Omental fat pad (tissue), 4 donors: Measurements from ENCODE around the gene MAP3K12. TPM values are rescaled to one million over a fixed set of nuclear protein-coding genes. Genes with fewer than 3 reads are reported as not detected.

ENCODE experiments used
- ATAC-seq: fragments of 150-250 bp; one replicate; pipeline ENCODE4 v1.9.1; 2016; ENCODE audit warnings: mild to moderate bottlenecking, moderate library complexity; ENCODE audit not compliant: low FRiP score
- DNase-seq: peaks from one replicate; pipeline ENCODE4 v3.0.0-alpha.2; 2019; ENCODE audit warnings: low spot score
- total RNA-seq, 4 donors: library from RNA; depleted of rRNA; stranded (reverse); fragments of >200 nt; gene quantifications; one replicate each; pipeline ENCODE4 v1.1.0, GENCODE V29; 2016
- TF ChIP-seq, protein P1 (sequence below), 3 donors: fragments of 450-650 bp; IDR thresholded peaks; one replicate each; pipeline ENCODE4 v1.5.1; 2016 to 2017; ENCODE audit warnings: antibody characterized with exemption in 3 of 3, mild to moderate bottlenecking in 3 of 3, moderate library complexity in 2 of 3

Gene MAP3K12
- total RNA-seq, 4 donors from 2014 or later = 5.5 to 35.9 (median 17.1) TPM

DNA sequence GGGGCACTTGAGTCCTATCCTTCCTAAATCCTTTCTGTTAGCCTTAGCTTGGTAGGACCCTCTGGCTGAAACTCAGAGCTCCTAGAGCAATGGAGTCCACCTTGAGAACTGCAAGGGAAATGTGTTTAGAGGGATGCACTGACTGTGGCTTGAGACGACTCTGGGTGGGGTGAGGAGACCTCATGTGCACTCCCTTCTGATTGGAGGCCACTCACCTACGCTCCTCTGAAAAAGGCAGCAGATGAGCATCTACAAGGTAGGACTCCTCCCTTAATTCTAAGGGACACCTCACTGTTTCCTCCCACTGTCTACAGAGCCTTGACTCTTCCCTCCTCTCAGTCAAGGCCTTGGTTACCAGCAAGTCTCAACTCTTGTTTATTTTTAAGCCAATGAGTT, 1.0 kb downstream of the MAP3K12 start:
- DNase-seq (no peak), ATAC-seq (no peak)
- TF ChIP-seq, protein P1, sequence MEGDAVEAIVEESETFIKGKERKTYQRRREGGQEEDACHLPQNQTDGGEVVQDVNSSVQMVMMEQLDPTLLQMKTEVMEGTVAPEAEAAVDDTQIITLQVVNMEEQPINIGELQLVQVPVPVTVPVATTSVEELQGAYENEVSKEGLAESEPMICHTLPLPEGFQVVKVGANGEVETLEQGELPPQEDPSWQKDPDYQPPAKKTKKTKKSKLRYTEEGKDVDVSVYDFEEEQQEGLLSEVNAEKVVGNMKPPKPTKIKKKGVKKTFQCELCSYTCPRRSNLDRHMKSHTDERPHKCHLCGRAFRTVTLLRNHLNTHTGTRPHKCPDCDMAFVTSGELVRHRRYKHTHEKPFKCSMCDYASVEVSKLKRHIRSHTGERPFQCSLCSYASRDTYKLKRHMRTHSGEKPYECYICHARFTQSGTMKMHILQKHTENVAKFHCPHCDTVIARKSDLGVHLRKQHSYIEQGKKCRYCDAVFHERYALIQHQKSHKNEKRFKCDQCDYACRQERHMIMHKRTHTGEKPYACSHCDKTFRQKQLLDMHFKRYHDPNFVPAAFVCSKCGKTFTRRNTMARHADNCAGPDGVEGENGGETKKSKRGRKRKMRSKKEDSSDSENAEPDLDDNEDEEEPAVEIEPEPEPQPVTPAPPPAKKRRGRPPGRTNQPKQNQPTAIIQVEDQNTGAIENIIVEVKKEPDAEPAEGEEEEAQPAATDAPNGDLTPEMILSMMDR (IDR thresholded peaks at IDR 0.05) = no peak

DNA sequence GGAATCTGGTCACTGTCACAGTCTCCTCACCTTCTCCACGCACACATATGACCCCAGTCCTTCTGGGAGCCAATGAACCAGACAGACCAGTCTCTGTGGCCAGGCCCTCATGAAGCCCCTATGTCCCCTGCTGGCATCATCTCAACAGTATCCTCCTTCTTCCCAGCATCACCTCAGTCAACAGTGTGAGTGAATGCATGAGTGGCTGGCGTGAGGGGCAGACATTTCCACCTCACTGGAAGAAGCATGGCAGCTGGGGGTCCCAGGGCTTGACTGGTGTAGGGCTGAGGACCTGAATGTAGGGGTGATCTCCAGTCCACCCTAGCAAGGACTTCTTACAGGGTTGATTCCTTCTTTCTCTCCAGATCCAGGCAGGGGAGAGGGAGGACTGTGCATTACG, 1.8 kb downstream of the MAP3K12 start:
- ATAC-seq = no peak
- TF ChIP-seq, protein P1 (IDR thresholded peaks at IDR 0.05) = no peak
- no peak for DNase-seq

DNA sequence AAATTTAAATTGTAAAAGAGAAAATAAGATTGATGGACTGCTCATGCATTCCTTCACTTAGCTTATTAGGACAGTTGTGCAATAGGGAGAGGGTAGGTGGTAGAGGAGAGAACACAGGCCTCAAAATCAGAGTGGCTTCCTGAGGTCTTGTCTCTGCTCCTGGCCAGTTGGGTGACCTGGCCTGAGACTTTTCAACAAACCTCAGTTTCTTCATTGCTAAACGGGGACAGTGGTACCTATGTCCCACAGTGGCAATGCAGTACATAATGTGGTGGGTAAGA, 2.6 kb downstream of the MAP3K12 start:
- TF ChIP-seq, protein P1 (IDR thresholded peaks at IDR 0.05) = no peak
- DNase-seq = no peak
- no peak for ATAC-seq

DNA sequence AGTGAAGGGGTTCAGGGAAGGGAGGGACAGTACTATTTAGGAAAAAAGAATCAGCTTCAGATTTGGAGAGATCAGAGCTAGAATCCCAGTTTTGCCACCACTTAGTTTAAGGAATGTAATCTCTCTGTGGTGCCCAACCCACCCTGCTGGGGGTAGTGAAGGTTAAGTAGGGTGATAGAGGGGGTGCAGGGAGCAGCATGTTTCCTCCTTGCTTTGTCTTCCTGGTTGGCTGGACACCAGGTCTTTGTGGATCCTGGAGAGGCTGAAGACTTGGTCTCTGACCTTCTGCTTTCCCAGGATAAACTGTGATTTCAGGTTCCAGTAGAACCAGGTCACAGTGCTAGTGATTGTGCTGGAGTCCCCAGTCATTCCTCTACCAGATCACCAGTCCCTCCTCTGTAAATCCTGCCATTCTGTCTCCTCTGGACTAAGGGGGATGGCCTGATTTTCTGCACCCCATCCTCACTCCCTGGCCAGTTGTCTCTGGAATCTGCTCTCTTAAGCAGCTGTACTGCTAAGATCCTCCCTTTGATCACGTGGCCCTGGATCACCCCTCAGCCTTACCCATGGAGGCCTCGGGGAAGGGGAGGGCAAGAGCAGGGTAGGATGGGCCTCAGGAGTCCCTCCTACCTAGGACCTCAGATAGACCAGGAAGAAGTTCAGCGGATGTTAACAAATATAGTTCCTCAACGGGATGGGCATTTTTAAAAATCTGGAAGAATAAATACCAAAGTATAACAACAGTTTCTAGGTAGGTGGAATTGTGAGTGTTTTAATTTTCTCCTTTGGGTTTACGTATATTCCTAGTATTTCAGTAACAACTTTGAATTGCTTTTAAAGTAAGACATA, 3.1 kb downstream of the MAP3K12 start:
- TF ChIP-seq, protein P1 (IDR thresholded peaks at IDR 0.05) = no peak
- DNase-seq (peak; percentile 44), ATAC-seq (peak; percentile 34)

DNA sequence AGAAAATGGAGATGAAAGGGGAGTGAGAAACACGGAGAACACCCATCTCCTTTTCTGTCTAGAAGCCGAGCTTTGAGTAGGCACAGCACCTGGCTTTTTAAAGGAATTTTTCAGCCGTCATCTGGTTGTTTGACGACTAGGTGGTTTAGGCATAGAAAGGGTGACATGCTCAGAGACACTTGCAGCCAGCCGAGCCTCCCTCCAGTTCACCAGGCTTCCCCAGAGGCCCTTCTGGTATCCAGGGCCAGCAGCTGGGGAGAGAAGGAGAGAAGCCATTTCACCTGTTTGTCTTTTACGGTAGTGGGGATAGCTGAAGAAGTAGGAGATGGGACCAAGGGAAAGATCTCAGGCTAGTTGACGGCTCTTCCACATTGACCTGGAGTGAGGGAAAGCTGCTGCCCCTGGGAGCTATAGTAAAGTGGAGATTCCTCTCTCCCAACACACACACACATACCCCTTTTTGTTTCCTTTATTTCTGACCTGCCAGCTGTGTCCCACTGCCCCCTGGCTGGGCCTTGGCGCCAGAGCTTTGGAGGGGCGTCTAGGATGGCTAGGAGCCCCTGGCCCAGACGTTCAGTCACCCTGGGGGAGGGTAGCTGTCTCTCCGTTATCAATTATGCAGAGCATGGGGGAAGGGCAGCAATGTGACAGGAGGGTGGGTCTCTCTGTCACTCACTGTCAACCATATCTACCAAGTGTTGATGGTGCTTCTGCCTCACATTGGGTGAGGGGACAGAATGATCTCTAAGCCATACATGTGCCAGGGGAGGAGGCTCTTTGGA, 5.5 kb downstream of the MAP3K12 start:
- no peak for ATAC-seq
- no peak for DNase-seq
- TF ChIP-seq, protein P1 (IDR thresholded peaks at IDR 0.05) = no peak

DNA sequence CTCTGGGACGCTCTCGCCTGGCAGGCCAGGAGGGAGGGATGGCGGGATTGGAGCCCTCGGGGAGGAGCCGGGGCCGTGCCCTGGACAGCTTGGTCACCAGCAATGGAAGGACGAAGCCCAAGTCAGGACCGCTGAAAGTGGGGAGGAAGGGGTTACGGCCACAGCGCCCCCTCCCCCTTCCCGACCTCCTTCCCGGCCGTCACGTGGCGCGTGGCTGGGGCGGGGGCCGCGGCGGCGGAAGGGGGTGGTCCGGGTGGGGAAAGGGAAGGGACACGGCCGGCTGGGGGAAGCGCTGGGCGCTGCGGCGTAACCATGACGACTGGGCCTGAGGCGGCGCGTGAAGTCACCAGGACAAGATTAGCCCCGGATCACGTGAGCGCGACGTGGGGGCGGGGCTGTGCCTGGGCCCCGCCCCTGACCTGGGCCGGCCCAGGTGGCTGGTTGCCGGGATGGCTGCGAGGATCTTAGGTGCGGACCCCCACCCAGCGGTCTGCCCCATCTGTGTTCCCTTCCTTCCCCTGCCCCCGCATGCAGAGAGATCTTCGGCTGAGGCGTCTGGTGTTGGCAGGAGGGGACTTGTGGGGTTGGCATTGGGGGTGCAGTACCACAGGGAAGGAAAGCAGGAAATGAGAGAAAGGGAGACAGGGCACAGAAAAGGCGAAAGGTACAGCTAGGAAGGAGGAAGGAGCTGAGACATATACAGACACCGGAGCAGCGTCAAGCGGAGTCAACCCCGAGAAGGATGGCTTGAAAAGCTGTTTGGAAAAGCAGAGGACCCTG, 6.2 kb downstream of the MAP3K12 start:
- TF ChIP-seq, protein P1 (IDR thresholded peaks at IDR 0.05) = no peak
- DNase-seq = peak; percentile 86
- ATAC-seq = peak; percentile 77
